ENCODE data around the gene TPSB2.

The TPSB2 gene

DNA sequence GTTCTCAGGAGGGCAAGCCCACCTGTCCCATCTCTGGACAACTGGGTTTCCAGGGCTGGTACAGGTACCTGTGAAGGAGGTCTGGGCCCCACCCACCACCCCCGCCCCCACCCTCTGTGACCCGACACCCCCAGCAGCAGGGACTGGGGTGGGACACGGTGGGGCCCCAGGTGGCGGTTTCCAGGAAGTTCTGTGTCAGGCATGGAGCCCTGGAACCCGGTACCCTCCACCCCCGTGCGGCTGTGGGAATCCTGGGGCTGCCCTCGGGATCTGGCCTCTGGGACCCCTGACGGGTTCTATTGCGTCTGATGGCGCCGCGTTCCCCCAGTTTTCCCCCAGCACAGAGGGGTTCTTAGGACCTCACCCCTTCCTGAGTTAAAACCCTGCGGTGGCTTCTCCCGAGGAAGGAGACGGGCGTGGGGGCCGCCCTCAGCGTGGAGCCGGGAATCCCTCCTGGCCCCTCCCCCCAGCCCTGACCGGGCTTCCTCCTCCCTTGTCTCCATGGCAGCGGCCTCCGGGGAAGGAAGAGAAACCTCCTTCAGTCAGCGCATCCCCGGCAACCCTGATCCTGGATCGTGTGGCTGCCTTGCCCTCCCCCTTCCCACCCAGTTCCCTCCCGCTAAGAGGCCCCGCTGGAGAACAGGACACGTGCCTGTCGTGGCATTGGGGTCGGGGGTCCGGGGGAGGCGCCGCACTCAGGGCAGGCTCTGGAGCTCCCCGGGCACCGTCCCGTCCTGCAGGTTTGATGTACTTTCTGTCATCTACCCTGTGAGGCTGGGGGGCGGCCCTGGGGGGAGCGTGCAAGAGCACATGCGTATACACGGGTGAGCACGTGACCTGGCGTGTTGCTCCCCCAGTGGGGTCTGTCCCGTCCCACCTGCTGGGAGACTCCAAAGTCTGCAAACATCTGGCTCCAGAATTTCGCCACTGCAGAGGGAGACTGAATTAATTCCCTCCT lies 46.8 kb downstream of the TPSB2 start:
- no peak for DNase-seq (ENCODE audit: low read depth)

DNA sequence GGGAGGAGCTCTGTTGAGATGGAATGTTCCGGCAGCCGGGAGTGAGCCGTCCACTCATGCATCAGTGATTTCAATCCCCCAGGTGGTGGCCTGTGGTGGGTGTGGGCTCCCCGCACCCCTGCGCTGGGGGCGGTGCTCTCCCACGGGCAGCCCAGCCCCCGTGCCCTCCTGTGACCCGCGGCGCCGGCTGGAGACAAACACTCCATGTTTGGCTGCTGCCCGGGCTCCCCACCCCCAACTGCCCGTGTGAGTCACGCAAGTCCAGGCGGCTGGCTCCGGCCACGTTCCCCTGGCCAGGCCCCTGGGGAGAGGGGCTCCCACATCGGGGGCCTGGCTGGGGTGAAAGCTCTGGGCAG lies 47.7 kb downstream of the TPSB2 start:
- no peak for DNase-seq (ENCODE audit: low read depth)

DNA sequence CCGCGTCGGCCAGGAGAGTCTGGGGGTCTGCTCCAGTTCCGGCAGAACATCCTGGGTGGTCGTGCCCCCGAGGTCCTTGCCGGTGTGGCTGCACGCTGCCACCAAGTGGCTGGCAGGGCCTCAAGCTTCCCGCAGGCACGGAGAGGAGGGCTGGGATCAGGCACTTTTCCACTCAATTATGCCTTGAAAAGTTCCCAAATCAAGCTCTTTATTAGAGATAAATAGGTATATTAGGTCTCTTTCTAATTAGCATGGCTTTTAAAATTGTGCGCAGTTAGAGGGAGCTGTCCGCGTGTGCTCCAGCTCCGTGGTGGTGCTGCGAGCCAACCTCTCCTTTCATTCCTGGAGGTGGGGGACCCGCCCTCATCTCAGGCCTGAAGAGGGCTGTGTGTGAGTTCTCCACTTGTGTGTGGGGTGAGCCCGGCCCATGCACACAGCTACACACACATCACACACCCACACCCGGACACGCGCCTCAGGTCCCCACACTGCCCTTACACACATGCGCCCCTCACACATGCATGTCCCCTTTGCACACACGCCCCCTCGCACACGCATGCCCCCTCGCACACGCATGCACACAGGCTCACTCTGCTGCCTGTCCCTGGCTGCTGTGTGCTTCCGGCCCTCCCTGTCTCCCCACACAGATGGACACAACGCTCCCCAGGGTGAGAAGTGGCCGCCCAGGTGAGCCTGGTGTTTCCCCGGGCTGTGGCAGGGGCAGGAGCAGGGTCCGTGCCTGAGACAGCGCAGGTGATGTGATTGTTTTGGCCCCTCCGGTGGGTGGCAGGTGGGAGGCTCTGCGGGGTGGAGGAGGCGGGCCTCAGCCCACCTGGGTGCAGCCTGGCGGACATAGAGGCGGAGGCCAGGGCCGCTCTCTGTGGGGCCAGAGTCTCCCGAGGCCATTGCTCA lies 48.3 kb downstream of the TPSB2 start:
- no peak for DNase-seq (ENCODE audit: low read depth)

DNA sequence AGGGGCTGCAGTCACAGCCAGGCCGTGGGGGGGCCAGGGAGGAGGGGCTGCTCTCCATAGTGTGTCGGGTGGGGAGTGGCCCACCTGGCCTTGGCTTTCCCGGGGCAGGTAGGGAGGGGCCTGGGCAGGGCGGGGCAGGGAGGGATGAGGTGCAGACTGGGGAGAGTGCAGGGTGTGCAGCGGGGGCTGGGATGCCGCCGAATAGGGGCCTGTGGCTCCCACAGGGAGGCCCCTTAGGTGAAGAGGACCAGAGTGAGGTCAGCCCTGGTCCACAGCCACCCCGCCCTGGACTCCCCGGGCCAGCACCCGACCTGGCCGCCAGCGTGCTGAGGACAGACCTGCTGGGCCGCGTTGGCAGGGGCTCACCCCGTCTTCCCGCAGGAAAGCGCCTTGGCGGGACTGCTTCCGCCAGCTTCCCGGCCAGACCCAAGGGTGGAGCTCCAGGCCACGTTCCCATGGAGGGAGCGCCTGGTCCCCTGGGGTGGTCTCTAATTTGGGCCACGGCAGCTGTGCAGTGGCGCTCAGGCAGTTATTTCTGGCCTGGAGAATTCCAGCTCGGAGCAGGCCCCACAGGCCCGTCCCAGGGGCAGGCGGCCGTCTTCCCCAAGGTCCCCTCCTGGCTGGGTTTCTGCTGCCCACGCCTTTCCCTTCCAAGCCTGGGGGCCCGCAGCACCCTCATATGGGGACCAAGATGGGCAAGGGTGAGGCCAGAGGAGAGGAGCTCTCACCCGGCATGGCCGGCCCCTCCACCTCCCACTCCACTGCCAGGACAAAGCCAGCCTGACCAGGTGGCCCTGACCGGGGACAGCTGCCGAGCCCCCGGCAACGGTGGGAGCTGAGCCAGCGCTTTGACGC lies 49.2 kb downstream of the TPSB2 start:
- no peak for DNase-seq (ENCODE audit: low read depth)
